Testis (tissue), 3 donors: ENCODE data around the gene SNIP1. TPM values are rescaled to one million over a fixed set of nuclear protein-coding genes. Genes with fewer than 3 reads are reported as not detected.

Experiments used
- DNase-seq: peaks from one replicate; pipeline ENCODE4 v3.0.0-alpha.2; 2019
- H3K27ac ChIP-seq, 2 donors: fragments of 200-600 bp; sonication (generic); one replicate each; pipeline ENCODE4 v1.5.1; 2019
- H3K27me3 ChIP-seq: fragments of 200-600 bp; sonication (generic); one replicate; pipeline ENCODE4 v1.5.1; 2019
- H3K36me3 ChIP-seq: fragments of 200-600 bp; sonication (generic); one replicate; pipeline ENCODE4 v1.5.1; 2017; ENCODE audit warnings: low read depth; ENCODE audit errors: missing control alignments
- H3K4me1 ChIP-seq: fragments of 200-600 bp; sonication (generic); one replicate; pipeline ENCODE4 v1.5.1; 2019
- H3K4me3 ChIP-seq, 2 donors: fragments of 200-600 bp; sonication (generic); one replicate each; pipeline ENCODE4 v1.5.1; 2017 to 2019
- H3K9me3 ChIP-seq: fragments of 200-600 bp; sonication (generic); one replicate; pipeline ENCODE4 v1.5.1; 2017
- CTCF ChIP-seq, 3 experiments: fragments of 450-650 bp in 2 of 3; fragments of 200-600 bp in 1 of 3; sonication (generic) in 1 of 3; IDR thresholded peaks; one replicate each; pipeline ENCODE4 v1.5.1; 2016 to 2019; ENCODE audit warnings: antibody characterized with exemption in 3 of 3, mild to moderate bottlenecking in 2 of 3, moderate library complexity in 1 of 3
- POLR2A ChIP-seq: fragments of 450-650 bp; IDR thresholded peaks from one replicate; pipeline ENCODE4 v1.6.1; 2017; ENCODE audit warnings: antibody characterized with exemption, mild to moderate bottlenecking, moderate library complexity
- WGBS, 2 donors: methylation state at CpG; one replicate each; pipeline ENCODE4 v1.1.5; 2018; 5-methylcytosine and 5-hydroxymethylcytosine counted together
- intact Hi-C: fragments of 100-400 bp; cut with DNase I; formaldehyde crosslinking; loops from one replicate; pipeline ENCODE4 v1.15.1; 2023; ENCODE audit warnings: low total_unique reads
- microRNA-seq, 2 donors: library from miRNA; unstranded; fragments of <30 nt; microRNA quantifications; one replicate each; pipeline ENCODE4, GENCODE V29; 2016; ENCODE audit warnings: borderline number of aligned reads in 2 of 2, borderline replicate concordance in 1 of 2
- polyA plus RNA-seq: library from polyadenylated mRNA; stranded (reverse); fragments of 350-450 nt; fragmentation: Illumina TruSeq; extraction: RNeasy Lipid Tissue Mini Kit (QIAGEN cat#74804); gene quantifications from one replicate; pipeline ENCODE4 v1.2.3, GENCODE V29; 2014; ENCODE audit warnings: low read depth, low replicate concordance; ENCODE audit not compliant: insufficient read depth
- small RNA-seq, 2 donors: library from RNA; depleted of rRNA; stranded (forward); fragments of <200 nt; gene quantifications; one replicate each; pipeline ENCODE3, GENCODE V24; 2016
- total RNA-seq, 2 donors: library from RNA; depleted of rRNA; stranded (reverse); fragments of >200 nt; gene quantifications; one replicate each; pipeline ENCODE4 v1.2.3, GENCODE V29; 2016

Gene SNIP1
- total and polyA plus RNA-seq, 3 donors from 2014 or later = 16.8 to 51.4 (median 33.7) TPM

- Histone ChIP-seq H3K9me3 (no peaks in the 10 kb centered on the region), H3K4me3 (no peak overlapping the region), H3K27ac (peak overlapping the region in 1 of 2 donors; percentile 16), H3K27me3 (no peaks in the 10 kb centered on the region), H3K4me1 (peaks cover 35% of the 10 kb centered on the region), H3K36me3 (no peaks in the 10 kb centered on the region)
- intact Hi-C loops = no loop called here
- DNase-seq = no peak
- 79 to 85% methylated on average over 5 of the region's 5 CpGs for WGBS, 2 donors
- TF ChIP-seq POLR2A (no peak), CTCF (IDR thresholded peaks at IDR 0.05) (peak in 1 of 3 experiments; percentile 15)
Measured at GRCh38 chr1:37487619-37487984, 66.5 kb downstream of the SNIP1 start.

- no peaks in the 10 kb centered on the region for H3K36me3 ChIP-seq
Measured at GRCh38 chr1:37486680-37487618, 67.1 kb downstream of the SNIP1 start.

GRCh38 chr1:37485902-37486679, 68.0 kb downstream of the SNIP1 start:
- DNase-seq = no peak
- Histone ChIP-seq H3K9me3 (no peaks in the 10 kb centered on the region), H3K4me3 (no peak overlapping the region), H3K27ac (peak overlapping the region in 1 of 2 donors; percentile 36), H3K36me3 (no peaks in the 10 kb centered on the region), H3K27me3 (no peaks in the 10 kb centered on the region), H3K4me1 (peaks cover 35% of the 10 kb centered on the region)
- 36 to 52% methylated on average over 5 to 6 of the region's 6 CpGs for WGBS, 2 donors
- intact Hi-C loops = no loop called here
- TF ChIP-seq CTCF (IDR thresholded peaks at IDR 0.05) (no peak), POLR2A (no peak)

More at GRCh38 chr1:37486680-37487618, 67.1 kb downstream of the SNIP1 start:
- WGBS, 2 donors = 36 to 53% methylated on average over 2 to 10 of the region's 10 CpGs
- H3K4me3 ChIP-seq = no peak overlapping the region
- H3K27me3 ChIP-seq = no peaks in the 10 kb centered on the region
- peak overlapping the region in 1 of 2 donors; percentile 16 for H3K27ac ChIP-seq
- TF ChIP-seq CTCF (IDR thresholded peaks at IDR 0.05) (peak; percentile 88 to 94 (median 89)), POLR2A (no peak)
- H3K4me1 ChIP-seq = peaks cover 35% of the 10 kb centered on the region
- no peaks in the 10 kb centered on the region for H3K9me3 ChIP-seq
- intact Hi-C loops = no loop called here
- DNase-seq = peak; percentile 79

Small RNA genes lying within 50 kb of the gene (microRNA-seq; reads per million reads assigned to microRNA genes)
- gene MIR5581 = 0.69 to 1.4 reads per million in 2 donors

Small RNA genes lying within 50 kb of the gene (small RNA-seq; reads per million reads assigned to genes)
- gene AL034379.1 (0 reads per million in 2 donors), gene MIR5581 (0 reads per million in 2 donors)

Other genes with a start within 250 kb of the SNIP1 start
- gene ZC3H12A, start 79.7 kb downstream of the SNIP1 start, total RNA-seq = 1 to 10 TPM; 8.2 to 9.0 TPM
- 6.3 TPM for gene ZC3H12A, start 79.7 kb downstream of the SNIP1 start, polyA plus RNA-seq
- gene MEAF6, start 39.5 kb downstream of the SNIP1 start, total RNA-seq = 100 to 1,000 TPM; 134 to 140 TPM
- 132 TPM for gene MEAF6, start 39.5 kb downstream of the SNIP1 start, polyA plus RNA-seq
- 10 to 100 TPM; 50.5 to 73.0 TPM for gene DNALI1, start 2.6 kb upstream of the SNIP1 start, total RNA-seq
- 216 TPM for gene DNALI1, start 2.6 kb upstream of the SNIP1 start, polyA plus RNA-seq
- 10 to 100 TPM; 57.4 to 78.7 TPM for gene GNL2, start 41.6 kb upstream of the SNIP1 start, total RNA-seq
- gene GNL2, start 41.6 kb upstream of the SNIP1 start, polyA plus RNA-seq = 34.4 TPM
- gene RSPO1, start 80.6 kb upstream of the SNIP1 start, total RNA-seq = under 1 TPM; 0.16 to 0.25 TPM
- gene RSPO1, start 80.6 kb upstream of the SNIP1 start, polyA plus RNA-seq = 5.0 TPM
- gene CDCA8, start 138.2 kb upstream of the SNIP1 start, total RNA-seq = 10 to 100 TPM; 21.0 to 28.1 TPM
- 52.4 TPM for gene CDCA8, start 138.2 kb upstream of the SNIP1 start, polyA plus RNA-seq
- gene EPHA10, start 210.8 kb upstream of the SNIP1 start, total RNA-seq = 10 to 100 TPM; 55.3 to 71.7 TPM
- gene EPHA10, start 210.8 kb upstream of the SNIP1 start, polyA plus RNA-seq = 64.2 TPM
- 10 to 100 TPM in 1 of 2 donors, 1 to 10 TPM in 1; 7.9 to 11.0 TPM for gene MANEAL, start 239.6 kb upstream of the SNIP1 start, total RNA-seq
- 6.9 TPM for gene MANEAL, start 239.6 kb upstream of the SNIP1 start, polyA plus RNA-seq